Right forelimb (tissue), 1 donor: ENCODE data around the gene ATP1B3.
"Not testable (repeated sequence)": the region's sequence is repeated elsewhere in the genome, so short reads cannot be mapped to it uniquely, and the experiment has no call there.

ENCODE experiments used
- DNase-seq: peaks from one replicate; pipeline ENCODE4 v3.0.0-alpha.2; 2018

Gene ATP1B3

DNA sequence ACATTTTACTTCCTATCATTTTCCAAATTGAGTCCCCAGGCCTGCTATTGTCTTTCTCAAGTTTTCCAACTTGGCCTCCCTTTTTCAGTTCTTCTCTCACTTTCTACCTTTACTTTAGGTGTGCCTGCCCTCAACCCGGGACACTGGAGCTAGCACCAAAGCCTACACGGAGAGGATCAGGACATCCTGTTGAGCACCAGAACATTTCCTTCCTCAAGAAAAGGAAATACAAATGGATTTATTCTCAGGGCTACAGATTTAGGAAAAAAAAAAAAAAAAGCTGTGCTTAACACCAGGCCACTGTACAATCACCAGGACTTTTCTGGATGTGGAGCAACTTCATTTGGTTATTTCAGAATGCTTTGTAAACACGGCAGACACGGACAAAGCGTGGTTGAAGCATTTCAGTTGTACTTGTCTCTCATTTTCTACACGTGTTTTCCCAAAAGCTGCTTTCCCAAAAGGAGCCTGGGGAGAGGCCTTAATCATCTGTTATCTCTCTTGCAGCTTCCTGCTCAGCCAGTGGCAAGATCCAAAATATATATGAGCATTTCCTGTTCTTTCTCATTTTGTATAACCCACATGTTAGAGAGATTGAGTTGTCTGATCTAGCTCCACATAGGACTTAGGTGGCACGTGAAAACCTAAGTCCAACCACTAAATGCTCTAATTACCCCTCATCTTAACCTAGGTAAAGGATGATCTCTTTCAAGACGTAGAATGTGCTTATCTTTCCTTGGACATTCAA is 15.5 kb upstream of the ATP1B3 start:
- no peak for DNase-seq

DNA sequence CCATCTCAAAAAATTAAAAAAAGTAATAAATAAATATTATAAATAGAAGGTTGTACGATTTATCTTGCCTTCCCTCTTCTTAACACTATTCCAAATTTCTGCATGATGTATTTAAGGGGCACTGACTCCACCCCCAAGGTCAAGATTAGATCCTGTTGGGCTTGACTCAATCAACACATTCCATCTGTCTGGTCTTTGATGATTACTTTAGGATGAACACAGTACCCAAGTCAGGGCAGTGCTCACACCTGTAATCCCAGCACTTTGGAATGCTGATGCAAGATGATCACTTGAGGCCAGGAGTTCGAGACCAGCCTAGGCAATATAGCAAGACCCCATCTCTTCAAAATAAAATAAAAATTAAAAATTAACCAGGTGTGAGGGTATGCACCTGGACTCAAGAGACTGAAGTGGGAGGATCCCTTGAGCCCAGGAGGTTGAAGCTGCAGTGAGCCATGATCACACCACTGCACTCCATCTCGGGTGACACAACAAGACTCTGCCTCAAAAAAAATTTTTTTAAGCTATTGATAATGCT is 14.1 kb upstream of the ATP1B3 start:
- DNase-seq: no peak

DNA sequence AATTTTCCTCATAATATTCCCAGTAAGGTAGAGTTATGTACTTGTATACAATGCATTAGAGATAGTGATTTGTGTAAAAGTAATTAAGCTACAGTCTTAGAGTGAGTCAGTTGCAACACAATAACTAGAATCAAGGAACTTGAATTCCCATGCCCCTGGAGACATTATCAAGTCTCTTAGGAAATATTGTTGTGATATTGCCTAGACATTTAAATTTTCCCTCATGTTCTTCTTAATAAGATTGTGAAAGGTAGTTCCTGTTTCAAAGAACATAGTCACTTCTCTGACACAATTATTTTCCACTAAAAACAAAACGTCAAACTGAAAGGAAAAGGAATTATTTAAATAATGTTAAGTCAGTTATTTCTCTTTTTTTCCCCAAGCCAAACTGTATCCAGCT is 13.0 kb upstream of the ATP1B3 start:
- DNase-seq: no peak

DNA sequence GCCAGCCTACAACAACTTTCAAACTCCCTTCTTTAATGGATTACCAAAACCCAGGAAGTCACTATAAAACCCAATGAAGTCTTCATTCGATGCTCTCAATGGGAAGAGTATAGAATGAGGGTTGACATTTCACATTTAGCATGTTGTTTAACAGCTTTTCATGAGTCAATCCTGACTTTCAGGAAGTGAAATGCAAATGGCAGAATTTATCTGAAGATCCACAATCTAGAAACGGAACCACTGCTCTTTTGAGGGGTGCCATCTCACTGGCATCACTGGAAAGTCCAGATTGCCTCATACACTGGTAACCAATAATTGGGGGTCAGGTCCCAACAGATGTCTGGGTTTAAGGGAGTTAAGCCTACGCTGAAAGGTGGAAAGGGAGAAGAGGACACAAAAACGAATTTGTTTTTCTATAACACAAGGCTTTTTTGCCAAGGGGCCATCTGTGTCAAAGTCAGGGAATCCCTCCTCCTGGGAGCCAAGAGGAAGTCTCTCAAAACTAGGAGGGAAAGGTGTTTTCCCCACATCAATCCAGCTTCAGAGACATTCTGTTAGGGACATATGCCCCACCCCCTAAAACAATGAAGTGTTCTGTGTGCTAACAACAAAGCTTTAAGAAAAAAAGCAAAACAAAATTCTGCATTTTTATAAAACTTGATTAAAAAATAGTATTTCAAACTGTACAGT is 12.0 kb upstream of the ATP1B3 start:
- no peak for DNase-seq

DNA sequence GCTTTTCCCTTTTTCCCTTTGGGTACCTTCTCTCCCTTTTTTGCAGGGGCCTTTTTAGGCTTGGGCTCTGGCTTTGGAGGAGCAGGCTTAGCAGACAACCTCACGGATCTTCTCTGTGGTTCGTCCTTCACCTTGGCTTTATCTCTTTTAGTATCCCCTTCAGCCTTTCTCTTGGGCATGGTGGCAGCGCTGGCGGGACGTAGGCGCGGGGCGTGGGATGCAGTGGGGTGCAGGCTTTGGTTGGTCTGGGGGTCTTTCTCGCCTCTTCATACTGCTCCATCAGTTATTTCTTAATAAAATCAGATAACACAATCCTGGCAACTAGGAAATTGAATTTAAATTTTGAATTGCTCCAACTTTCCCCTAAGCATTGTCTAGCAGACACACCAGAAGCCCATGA is 11.3 kb upstream of the ATP1B3 start:
- DNase-seq: no peak

DNA sequence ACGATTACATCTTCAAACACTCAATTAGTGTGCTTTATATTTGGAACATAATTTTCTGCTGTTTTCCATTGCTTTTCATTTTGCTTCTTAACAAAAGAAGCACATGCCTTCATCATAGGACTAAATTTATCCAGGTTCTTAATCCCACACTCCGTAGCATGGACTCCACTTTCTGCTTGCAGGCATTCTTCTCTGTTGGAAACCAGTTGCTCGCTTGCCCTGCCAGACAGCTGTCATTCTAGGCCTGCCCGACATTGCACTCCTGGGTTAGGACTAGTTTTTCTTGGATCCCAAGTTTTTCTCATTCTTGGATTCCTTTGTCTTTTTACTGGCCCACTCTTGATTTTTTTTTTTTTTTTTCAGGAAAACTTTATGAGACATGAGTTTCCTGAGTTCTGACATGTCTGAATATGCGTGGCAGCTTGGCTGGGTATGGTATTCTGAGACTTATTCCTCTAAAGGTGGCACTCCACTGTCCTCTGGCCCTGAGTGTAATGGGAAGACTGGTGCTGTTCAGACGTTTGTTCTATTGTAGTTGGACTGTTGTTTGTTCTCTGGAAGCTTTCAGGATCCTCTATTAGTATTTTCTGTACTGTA is 6.3 kb upstream of the ATP1B3 start:
- DNase-seq: no peak

DNA sequence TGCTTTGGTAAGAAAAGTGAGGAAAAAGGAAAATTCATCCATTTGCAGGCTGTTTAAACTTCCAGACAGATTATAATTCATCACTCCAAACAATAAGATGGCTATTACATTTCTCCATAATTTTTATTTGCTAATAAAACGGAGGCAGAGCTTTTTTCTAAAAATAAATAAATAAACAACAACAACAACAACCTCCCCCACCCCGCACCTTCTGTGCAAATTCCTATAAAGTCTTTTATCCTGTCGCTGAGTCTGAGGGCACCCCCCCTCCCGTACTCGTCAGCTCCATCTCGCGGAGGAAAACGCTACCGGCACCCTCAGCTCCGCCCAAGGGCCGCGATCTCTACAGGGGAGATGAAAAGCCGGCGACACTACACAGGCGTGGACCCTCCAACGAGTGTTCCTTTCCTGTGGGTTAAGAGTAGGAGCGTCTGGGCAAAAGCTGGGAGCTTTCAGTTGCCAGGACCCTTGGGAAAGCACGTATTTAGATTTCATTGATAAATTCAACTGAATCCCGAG is 1.0 kb upstream of the ATP1B3 start:
- DNase-seq: peak; percentile 89

DNA sequence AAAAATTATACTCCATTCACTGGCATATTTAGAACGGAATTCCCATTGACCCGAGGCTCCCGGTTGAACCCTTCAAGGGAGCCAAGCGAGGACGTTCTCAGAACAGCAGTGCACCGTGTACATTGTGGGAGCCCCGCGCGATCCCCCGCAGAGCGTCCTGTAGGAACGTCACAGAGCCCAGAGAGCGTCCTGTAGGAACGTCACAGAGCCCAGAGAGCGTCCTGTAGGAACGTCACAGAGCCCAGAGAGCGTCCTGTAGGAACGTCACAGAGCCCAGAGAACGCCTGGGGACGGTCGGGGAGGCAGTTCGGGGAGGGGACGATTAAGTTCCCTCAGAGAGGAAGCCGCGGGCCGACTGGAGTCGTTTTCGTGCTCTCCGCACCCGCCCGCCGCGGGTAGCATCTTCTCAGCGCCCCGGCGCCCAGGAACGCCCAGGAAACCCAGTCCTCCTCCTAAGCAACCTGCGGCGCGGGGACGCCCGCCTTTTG is 506 bp upstream of the ATP1B3 start:
- no peak for DNase-seq

DNA sequence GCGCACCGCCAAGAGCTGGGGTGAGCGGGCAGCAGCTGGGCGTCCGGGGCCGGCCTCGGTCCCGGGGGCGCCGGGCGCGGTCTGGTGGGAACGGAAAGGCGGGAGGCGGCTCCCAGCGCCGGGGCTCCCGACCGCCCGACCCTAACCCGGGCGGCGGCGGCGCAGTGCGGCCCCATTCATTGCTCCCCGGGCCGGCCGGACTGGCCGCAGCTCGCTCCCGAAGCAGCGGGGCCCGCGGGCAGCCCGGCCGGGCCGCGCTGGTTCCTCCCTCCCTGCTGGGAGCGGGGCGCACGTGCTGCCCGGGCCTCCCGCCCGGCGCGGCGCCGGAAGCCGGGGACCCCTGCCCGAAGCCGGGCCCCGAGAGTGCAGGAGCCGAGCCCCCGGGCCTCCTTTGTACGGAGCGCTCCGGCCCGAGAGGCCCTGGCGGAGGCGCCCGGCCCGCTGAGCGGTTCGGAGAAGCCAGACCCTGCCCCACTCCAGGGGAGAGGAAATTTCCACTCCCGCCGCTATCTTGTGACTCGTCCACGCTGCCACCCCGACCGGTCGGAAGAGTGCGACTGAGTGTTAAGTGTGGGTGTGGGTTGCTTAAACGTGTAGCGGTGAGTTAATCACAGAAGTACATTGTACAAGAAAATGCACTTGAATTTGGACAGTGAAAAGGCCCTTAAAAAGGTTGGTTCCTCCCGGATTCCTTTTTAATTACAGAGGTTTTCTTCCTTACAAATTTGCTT is 613 bp downstream of the ATP1B3 start:
- peak; percentile 73 for DNase-seq

DNA sequence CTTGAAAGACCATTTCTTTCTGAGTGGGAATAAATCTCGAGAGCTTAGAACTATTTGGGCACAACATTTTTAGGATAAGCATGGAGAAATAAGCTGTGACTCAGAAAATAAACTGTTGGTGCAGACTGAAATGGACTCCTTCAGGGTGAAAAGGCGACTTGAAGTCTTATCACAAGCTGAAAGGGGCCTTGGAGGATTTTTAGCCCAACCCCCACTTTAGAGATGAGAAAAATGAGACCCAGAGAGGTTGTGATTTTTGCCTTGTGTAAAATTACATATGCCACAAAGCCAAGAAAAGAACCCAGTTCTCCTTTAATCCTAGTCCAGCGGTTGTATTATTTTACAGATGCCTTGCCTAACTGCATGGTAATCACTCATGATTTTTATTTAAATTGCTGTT is 1.5 kb downstream of the ATP1B3 start:
- DNase-seq: no peak

DNA sequence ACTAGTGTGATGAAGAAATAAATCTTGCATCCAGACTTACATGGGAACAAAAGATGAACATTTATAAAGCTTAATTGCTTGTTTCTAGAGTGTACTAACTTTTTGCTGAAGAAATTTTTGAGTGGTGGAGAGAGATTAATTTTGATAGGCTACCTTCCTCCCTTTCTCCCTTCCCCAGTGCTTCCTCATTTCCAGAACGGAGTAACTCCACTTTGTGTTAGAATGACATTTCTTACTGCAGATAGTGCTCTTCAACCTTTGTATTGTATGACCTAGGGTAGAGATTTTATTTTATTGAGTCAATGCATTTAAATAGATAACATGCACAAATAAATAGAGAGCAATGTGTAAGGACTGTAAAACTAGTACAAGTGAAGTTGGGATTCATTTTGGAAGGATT is 1.9 kb downstream of the ATP1B3 start:
- no peak for DNase-seq

DNA sequence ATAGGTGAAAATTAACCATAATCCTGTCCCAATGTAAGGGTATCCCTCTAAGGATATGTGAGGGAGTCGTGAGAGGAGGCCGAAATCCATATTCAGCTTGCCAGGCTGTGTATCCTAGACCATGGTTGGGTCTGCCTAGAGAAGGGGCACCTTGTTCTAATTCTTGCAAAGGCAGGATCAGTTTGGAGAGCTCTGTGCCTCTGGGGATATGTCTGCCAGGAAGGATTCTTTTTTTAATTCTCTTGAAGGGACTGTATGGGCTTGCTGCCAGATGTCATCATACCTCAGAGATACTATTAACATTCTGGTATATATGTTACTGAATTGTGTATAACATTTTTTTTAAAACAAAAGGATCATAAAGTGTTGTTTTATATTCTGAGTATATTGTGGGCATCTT is 2.4 kb downstream of the ATP1B3 start:
- DNase-seq: no peak

DNA sequence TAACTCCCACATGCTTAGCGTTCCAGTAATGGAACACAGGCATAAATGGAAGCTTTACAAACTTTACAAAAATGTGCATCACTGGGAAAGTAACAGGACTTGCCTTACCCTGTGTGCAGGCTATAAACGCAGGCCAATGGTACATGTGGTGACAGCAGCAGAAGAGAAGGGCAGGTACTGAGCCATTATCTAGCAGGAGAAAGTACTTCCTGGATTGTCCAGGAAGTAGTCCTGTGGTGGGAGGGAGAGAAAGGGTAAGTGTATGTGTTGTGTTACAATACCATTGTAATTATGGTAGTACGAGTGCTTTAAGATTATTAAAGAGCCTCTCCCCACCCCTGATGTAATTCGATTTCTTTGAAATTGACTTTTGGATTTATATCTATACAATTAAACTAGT is 5.3 kb downstream of the ATP1B3 start:
- no peak for DNase-seq

DNA sequence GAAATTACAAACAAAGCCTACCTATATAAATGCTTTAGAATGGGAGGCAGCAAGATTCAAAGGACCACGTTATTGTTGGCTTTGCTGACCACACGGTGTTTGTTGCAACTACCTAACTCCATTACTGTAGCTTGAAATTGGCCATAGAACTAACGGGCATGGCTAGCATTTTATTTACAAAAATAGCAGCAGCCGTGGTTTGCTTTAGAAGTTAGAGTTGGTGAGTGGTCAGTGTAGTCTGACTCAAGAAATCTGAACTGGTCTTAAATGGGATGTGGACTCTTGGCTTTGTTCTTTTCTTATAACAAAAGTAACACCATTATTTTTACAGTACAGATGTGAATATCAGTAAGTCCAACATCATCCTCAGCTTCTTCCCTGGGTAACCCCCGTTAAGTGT is 10.6 kb downstream of the ATP1B3 start:
- DNase-seq: no peak

DNA sequence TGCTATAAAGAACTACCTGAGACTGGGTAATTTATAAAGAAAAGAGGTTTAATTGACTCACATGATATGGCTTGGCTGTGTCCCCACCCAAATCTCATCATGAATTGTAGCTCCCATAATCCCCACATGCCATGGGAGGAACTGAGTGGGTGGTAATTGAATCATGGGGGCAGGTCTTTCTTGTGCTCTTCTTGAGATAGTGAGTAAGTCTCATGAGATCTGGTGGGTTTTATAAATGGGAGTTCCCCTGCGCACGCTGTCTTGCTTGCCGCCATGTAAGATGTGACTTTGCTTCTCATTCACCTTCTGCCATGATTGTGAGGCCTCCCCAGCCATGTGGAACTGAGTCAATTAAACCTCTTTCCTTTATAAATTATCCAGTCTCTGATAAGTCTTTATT is 12.1 kb downstream of the ATP1B3 start:
- not testable (repeated sequence) for DNase-seq

DNA sequence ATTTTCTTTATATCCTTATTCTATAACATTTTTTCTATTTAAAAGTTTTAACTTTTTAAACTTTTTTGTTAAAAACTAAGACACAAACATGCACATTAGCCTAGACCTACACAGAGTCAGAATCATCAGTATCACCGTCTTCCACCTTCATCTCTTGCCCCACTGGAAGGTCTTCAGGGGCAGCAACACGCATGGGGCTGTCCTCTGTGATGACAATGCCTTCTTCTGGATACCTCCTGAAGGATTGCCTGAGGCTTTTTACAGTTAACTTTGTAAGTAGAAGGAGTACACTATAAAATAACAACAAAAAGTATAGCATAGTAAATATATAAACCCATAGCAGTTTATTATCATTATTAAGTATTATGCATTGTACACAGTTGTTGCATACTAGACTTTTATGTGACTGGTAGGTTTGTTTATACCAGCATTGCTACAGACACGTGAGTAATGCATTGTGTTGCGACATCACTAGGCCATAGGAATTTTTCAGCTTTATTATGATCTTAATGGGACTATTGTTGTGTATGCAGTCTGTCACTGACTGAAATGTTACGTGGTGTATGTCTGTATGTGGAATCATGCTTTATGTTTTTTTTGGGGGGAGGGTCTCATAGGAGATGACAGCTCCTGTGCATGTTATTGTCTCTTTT is 18.2 kb downstream of the ATP1B3 start:
- DNase-seq: no peak

DNA sequence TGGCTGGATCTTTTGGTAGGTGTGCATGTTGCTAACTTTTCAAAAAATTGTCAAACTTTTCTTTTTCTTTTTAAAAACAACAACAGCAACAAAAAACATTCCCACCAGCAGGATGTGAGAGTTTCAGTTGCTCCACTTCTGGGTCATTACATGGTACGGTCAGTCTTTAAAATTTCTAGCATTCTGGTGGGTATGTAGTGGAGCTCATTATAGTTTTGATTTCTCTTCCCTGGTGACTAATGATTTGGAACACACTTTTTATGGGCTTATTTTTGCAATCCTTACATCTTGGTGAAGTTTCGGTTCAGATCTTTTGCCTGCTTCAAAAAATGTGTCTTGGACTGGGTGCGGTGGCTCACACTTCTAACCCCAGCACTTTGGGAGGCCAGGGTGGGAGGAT is 19.3 kb downstream of the ATP1B3 start:
- no peak for DNase-seq

DNA sequence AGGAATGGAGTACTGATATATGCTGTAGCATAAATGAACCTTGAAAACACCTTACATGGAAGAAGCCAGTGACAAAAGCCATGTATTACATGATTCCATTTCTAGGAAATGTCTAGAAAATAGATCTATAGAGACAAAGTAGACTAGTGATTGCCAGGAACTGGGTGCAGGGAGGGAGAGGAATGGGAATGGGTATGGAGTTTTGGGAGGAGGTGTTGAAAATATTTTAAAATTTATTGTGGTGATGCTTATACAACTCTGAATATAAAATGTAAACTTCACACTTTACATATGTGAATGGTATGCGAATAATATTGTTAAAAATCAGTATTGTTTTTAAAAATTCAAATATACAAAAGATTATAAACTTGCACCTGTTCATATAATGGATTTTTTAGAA is 22.5 kb downstream of the ATP1B3 start:
- no peak for DNase-seq

DNA sequence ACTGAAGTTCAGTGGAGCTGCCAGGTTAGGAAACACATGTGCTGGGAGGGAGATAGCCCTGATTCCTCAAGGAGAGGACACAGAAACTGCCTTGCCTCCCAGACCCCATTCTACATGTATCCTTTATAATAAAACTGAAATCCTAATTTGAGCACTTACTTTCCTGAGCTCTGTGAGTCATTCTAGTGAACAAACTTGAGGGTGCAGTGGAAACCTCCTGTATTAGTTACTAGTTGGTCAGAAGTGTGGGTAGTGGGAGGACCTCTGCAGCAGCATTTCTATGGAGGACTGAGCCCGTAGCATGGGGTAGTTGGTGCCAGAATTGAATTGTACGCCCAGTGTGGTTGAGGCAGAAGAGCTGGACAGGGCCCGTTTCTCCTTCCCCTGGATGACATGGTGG is 23.9 kb downstream of the ATP1B3 start:
- no peak for DNase-seq

DNA sequence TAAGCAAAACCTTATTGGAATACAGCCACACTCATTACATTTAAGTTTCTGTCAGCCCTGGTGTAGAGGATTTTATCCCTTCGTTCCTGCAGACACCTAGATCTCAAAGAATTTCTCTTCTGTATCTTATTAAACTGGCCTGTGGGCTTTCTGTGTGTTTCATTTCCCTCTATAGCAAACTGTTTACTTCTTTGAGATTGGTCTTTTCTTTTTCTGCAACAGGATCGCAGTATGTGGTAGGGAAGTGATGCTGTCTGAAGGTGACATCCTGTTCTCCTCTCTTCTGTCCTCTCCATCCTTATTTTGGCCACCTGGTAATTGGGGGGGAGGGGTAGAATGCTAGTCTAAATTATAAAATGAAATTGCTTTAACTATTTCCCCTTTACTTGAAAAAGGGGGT is 25.5 kb downstream of the ATP1B3 start:
- DNase-seq: no peak

DNA sequence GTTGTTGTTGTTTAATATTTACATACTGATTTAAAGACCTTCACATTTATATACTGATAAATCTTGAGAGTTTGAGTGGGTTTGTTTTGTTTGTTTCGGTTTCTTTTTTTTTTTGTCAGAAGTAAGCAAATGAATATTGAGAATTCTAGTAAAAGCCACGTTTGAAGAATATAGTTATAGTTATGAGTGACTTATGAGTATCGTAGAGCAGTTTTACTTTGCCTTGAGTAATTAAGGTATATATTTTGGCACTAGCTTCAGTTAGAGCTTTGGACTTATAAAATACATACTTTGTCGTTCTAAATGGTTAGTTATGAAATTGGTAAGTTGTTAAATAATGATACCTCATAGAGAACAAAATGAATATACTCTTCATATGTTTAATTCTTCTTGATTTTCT is 27.8 kb downstream of the ATP1B3 start:
- no peak for DNase-seq

DNA sequence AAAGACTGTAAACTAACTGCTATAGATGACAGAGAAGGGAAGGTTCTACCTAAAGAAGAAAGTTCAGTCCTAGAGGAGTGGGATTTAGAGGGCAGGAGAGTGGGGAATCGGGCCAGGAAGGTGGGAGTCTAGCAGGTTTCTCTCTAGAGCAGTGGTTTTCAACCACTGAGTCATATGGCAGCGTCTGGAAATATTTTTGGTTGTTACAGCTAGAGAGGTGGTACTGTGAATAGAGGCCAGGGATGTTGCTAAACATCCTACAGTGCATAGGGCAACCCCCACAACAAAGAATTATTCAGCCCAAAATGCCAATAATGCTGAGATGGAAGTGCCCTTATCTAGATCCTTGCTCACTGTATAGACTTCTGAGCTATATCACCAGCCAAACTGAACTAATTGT is 28.7 kb downstream of the ATP1B3 start:
- DNase-seq: no peak

DNA sequence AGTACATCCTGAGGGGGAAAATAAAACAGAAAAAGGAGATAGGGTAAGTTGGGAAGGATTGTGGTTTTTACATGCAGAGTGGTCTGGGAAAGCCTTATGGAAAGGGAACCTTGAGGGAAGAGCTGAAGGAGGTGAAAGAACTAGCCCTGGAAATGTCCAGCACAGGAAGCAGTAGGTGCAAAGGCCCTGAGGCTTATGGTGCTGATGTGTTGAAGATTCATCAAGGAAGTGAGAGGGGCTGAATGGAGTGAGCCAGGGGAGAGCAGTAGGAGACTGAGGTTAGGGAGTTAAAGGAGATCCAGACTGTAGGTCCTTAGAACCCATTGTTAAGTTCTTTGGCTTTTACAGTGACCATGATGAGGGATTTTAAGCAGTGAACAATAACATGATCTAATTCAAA is 33.0 kb downstream of the ATP1B3 start:
- DNase-seq: no peak
